K562 (cell line): ENCODE results near the gene HPDL. TPM values are rescaled to one million over a fixed set of nuclear protein-coding genes. Genes with fewer than 3 reads are reported as not detected.
A peak's percentile ranks its signal among the peaks of the same experiment; 100 is the strongest.

Source experiments
- CSDE1 ChIP-seq, 2 experiments: fragments of 450-650 bp; IDR thresholded peaks; 2 replicates each; pipeline ENCODE4 v1.6.1; 2016; ENCODE audit warnings: mild to moderate bottlenecking in 1 of 2
- CXXC5 ChIP-seq: fragments of 250-450 bp; sonication (Bioruptor Pico); IDR thresholded peaks from 2 replicates; pipeline ENCODE4 v1.8.0; 2022; ENCODE audit warnings: inconsistent platforms, mild to moderate bottlenecking, moderate library complexity
- GTF2E2 ChIP-seq: fragments of 200-800 bp; sonication (Bioruptor generic); IDR thresholded peaks from 2 replicates; pipeline ENCODE4 v1.6.1; 2016; ENCODE audit warnings: missing genetic modification characterization, missing compliant biosample characterization
- IRF2 ChIP-seq: sonication (generic); formaldehyde crosslinking; IDR thresholded peaks from 2 replicates; pipeline ENCODE4 v1.8.1; 2022; ENCODE audit warnings: mild to moderate bottlenecking, missing genetic modification reagents
- KAT7 ChIP-seq: sonication (generic); formaldehyde crosslinking; IDR thresholded peaks from 2 replicates; pipeline ENCODE4 v1.8.0; 2022; ENCODE audit warnings: missing genetic modification reagents, mild to moderate bottlenecking, borderline replicate concordance
- NCOR1 ChIP-seq: fragments of 450-650 bp; IDR thresholded peaks from 2 replicates; pipeline ENCODE4 v1.6.1; 2016; ENCODE audit warnings: mild to moderate bottlenecking, moderate library complexity
- NR1H2 ChIP-seq: sonication (generic); formaldehyde crosslinking; IDR thresholded peaks from 2 replicates; pipeline ENCODE4 v1.4.0; 2020; ENCODE audit warnings: mild to moderate bottlenecking, missing genetic modification reagents
- PHB ChIP-seq: fragments of 250-450 bp; sonication (Bioruptor Pico); IDR thresholded peaks from 2 replicates; pipeline ENCODE4 v1.5.0; 2021
- POLR2AphosphoS5 ChIP-seq: IDR thresholded peaks from 2 replicates; pipeline ENCODE4 v1.6.1; 2011; ENCODE audit warnings: mild to moderate bottlenecking, low read depth, low read length, moderate library complexity; ENCODE audit not compliant: control insufficient read depth, insufficient read depth
- RBBP5 ChIP-seq: fragments of 200-600 bp; sonication (generic); IDR thresholded peaks from 2 replicates; pipeline ENCODE4 v1.6.1; 2012; ENCODE audit warnings: borderline replicate concordance, mild to moderate bottlenecking, low read length, control low read depth, inconsistent platforms; ENCODE audit not compliant: insufficient read depth, poor library complexity, severe bottlenecking
- RFX5 ChIP-seq: IDR thresholded peaks from 2 replicates; pipeline ENCODE4 v1.6.1; 2011; ENCODE audit warnings: low read depth, mild to moderate bottlenecking, improper control_type of control experiment, low read length
- SREBF2 ChIP-seq: sonication (generic); formaldehyde crosslinking; IDR thresholded peaks from 2 replicates; pipeline ENCODE4 v1.4.0; 2020; ENCODE audit warnings: mild to moderate bottlenecking, missing genetic modification reagents
- TOE1 ChIP-seq, 2 experiments: fragments of 450-650 bp in 1 of 2; sonication (generic) in 1 of 2; formaldehyde crosslinking in 1 of 2; IDR thresholded peaks; 2 replicates each; pipeline versions ENCODE4 v1.7.1 to v1.8.0; 2016 to 2022; ENCODE audit warnings: borderline replicate concordance in 2 of 2, mild to moderate bottlenecking in 2 of 2, antibody characterized with exemption in 1 of 2, inconsistent platforms in 1 of 2, low read depth in 1 of 2, missing genetic modification reagents in 1 of 2, moderate library complexity in 1 of 2
- ZC3H4 ChIP-seq: sonication (generic); formaldehyde crosslinking; IDR thresholded peaks from 2 replicates; pipeline ENCODE4 v1.9.0; 2021; ENCODE audit warnings: missing genetic modification reagents, borderline replicate concordance
- ZC3H8 ChIP-seq: fragments of 450-650 bp; IDR thresholded peaks from 2 replicates; pipeline ENCODE4 v1.6.1; 2017
- polyA plus RNA-seq, 8 experiments: library from polyadenylated mRNA; depleted of rRNA in 4 of 8; stranded (reverse) in 5 of 8; unstranded in 3 of 8; fragments of >200 nt; fragmentation: Nextera tagmentation in 2 of 8; fragmentation: Illumina TruSeq in 1 of 8; extraction: Ambion mirVana in 2 of 8; extraction: Trizol in 1 of 8; gene quantifications; 2 replicates each; pipeline versions ENCODE4 v1.2.1 to v1.2.3, GENCODE V29; 2011 to 2014; ENCODE audit warnings: inconsistent platforms in 1 of 8, missing spikeins in 1 of 8
- total RNA-seq, 7 experiments: library from RNA; depleted of rRNA in 6 of 7; stranded (reverse); fragments of >200 nt in 6 of 7; fragmentation: Illumina TruSeq in 2 of 7; extraction: Trizol in 2 of 7; gene quantifications; 2 replicates each; pipeline versions ENCODE4 v1.2.1 to v1.2.3, GENCODE V29; 2011 to 2021; ENCODE audit warnings: low replicate concordance in 1 of 7
- TF ChIP-seq, protein P1 (sequence below), 2 experiments: fragments of 450-650 bp in 1 of 2; sonication (generic) in 1 of 2; formaldehyde crosslinking; conservative IDR thresholded peaks; 2 replicates each; pipeline versions ENCODE4 v1.4.0 to v1.8.1; 2020 to 2022; ENCODE audit warnings: mild to moderate bottlenecking in 1 of 2, missing genetic modification reagents in 1 of 2
- TF ChIP-seq, protein P2 (sequence below): fragments of 450-650 bp; conservative IDR thresholded peaks from 2 replicates; pipeline ENCODE4 v1.6.1; 2016; ENCODE audit warnings: missing genetic modification characterization, low read depth, mild to moderate bottlenecking, missing compliant biosample characterization, moderate library complexity
- TF ChIP-seq, protein P3 (sequence below): fragments of 250-450 bp; sonication (Bioruptor Pico); IDR thresholded peaks from 2 replicates; pipeline ENCODE4 v1.9.0; 2021; ENCODE audit warnings: mild to moderate bottlenecking, inconsistent platforms
- TF ChIP-seq, protein P4 (sequence below): sonication (generic); formaldehyde crosslinking; IDR thresholded peaks from 2 replicates; pipeline ENCODE4 v1.8.1; 2023; ENCODE audit warnings: mild to moderate bottlenecking, missing genetic modification reagents

Gene HPDL
- total and polyA plus RNA-seq, 9 of the 15 experiments (the other 6 are each of a cell fraction or from before 2014, with no cell fraction given): not detected

DNA sequence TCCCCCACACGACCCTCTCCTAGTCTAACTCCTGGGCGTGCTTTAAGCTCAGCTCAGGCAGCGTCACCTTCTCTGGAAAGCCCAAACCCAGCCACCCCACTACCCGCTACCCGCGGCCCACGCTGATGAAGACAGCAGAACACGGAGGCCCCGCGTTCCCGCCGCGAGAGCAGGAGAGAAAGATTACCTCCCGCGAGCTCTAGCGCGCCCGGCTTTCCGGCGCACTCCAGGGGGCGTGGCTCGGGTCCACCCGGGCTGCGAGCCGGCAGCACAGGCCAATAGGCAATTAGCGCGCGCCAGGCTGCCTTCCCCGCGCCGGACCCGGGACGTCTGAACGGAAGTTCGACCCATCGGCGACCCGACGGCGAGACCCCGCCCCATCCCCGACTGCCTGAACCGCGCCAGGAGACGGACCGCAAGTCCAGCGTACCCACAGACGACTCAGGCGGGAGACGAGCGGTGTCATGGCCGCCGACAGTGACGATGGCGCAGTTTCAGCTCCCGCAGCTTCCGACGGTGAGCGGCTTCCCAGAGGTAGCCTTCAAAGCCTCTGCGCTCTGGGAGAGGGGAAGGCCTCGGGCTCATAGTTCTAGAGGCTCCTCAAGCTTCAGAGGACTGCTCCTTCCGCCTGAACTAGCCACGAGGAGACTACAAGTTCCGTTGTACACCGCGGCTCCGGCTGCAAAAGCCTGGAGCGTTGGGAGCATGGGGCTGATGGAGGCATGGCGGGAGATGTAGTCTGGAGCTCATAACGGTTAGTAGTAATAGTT lies 13.3 kb downstream of the HPDL start, which contains the start of the genes MUTYH and TOE1 (continued):
- TF ChIP-seq SREBF2 (no peak), RBBP5 (peak; percentile 89), NCOR1 (peak; percentile 12; the same call in 1 of the 2 replicates), RFX5 (no peak), IRF2 (no peak), PHB (CRISPR knock-in tag) (no peak; the same call in 1 of the 2 replicates), KAT7 (CRISPR knock-in tag) (peak; percentile 89), CXXC5 (CRISPR knock-in tag) (peak; percentile 96), GTF2E2 (tag) (peak; percentile 87; the same call in 1 of the 2 replicates), CSDE1 (IDR thresholded peaks at IDR 0.05) (no peak), ZC3H4 (no peak), TOE1 (IDR thresholded peaks at IDR 0.05; ENCODE audit: borderline replicate concordance) (peak; percentile 86; the same call in 1 of the 2 replicates), TOE1 (CRISPR knock-in tag; IDR thresholded peaks at IDR 0.05; ENCODE audit: borderline replicate concordance, low read depth) (no peak), POLR2AphosphoS5 (peak; percentile 94), ZC3H8 (no peak), NR1H2 (peak; percentile 62; the same call in 1 of the 2 replicates)
- TF ChIP-seq, protein P1, sequence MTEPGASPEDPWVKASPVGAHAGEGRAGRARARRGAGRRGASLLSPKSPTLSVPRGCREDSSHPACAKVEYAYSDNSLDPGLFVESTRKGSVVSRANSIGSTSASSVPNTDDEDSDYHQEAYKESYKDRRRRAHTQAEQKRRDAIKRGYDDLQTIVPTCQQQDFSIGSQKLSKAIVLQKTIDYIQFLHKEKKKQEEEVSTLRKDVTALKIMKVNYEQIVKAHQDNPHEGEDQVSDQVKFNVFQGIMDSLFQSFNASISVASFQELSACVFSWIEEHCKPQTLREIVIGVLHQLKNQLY (CRISPR knock-in tag; conservative IDR thresholded peaks at IDR 0.05): peak in 1 of 2 experiments; percentile 66; a peak in 2 of 4 replicates
- TF ChIP-seq, protein P2, sequence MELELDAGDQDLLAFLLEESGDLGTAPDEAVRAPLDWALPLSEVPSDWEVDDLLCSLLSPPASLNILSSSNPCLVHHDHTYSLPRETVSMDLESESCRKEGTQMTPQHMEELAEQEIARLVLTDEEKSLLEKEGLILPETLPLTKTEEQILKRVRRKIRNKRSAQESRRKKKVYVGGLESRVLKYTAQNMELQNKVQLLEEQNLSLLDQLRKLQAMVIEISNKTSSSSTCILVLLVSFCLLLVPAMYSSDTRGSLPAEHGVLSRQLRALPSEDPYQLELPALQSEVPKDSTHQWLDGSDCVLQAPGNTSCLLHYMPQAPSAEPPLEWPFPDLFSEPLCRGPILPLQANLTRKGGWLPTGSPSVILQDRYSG (tag): no peak; the same call in 1 of the 2 replicates
- TF ChIP-seq, protein P3, sequence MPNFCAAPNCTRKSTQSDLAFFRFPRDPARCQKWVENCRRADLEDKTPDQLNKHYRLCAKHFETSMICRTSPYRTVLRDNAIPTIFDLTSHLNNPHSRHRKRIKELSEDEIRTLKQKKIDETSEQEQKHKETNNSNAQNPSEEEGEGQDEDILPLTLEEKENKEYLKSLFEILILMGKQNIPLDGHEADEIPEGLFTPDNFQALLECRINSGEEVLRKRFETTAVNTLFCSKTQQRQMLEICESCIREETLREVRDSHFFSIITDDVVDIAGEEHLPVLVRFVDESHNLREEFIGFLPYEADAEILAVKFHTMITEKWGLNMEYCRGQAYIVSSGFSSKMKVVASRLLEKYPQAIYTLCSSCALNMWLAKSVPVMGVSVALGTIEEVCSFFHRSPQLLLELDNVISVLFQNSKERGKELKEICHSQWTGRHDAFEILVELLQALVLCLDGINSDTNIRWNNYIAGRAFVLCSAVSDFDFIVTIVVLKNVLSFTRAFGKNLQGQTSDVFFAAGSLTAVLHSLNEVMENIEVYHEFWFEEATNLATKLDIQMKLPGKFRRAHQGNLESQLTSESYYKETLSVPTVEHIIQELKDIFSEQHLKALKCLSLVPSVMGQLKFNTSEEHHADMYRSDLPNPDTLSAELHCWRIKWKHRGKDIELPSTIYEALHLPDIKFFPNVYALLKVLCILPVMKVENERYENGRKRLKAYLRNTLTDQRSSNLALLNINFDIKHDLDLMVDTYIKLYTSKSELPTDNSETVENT: peak; percentile 78
- TF ChIP-seq, protein P4, sequence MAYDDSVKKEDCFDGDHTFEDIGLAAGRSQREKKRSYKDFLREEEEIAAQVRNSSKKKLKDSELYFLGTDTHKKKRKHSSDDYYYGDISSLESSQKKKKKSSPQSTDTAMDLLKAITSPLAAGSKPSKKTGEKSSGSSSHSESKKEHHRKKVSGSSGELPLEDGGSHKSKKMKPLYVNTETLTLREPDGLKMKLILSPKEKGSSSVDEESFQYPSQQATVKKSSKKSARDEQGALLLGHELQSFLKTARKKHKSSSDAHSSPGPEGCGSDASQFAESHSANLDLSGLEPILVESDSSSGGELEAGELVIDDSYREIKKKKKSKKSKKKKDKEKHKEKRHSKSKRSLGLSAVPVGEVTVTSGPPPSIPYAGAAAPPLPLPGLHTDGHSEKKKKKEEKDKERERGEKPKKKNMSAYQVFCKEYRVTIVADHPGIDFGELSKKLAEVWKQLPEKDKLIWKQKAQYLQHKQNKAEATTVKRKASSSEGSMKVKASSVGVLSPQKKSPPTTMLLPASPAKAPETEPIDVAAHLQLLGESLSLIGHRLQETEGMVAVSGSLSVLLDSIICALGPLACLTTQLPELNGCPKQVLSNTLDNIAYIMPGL (CRISPR knock-in tag): peak; percentile 83; the same call in 1 of the 2 replicates
